ENCODE results near the gene NDRG2. TPM values are rescaled to one million over a fixed set of nuclear protein-coding genes. Genes with fewer than 3 reads are reported as not detected.
A peak's percentile ranks its signal among the peaks of the same experiment; 100 is the strongest.

Gene NDRG2
- total and polyA plus RNA-seq, 9 of the 15 experiments (the other 6 are each of a cell fraction or from before 2014, with no cell fraction given), result 10.1 to 105 (median 41.0) TPM

DNA sequence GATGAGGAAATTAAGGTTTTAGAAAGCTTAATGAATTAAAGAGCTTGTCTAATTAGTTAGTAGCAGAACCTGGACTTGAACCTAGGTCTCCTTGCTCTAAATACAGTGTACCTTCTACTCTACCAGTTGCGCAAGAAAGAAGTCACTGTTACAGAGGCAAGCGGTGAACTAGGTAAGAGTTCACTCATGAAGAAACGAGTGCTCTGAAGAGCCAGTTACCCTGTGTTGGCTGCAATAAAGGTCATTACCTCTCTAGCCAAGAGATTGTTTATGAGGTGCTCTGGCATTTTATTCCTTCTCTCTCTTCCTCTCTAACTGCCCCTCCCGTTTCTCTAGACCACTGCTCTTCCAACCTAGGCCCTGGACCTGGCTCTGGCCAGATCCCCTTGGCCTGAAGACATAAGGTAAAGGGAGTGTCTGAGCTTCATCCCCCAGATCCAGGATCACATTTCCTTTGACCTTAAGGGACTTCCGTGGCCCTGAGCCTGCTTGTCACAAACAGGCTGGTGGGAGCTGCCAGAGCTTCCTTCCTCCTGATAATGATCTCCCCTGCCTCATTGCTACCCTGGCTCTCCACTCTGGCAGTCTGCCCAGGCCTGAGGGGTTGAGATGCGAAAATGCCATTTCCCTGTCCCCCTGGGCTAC, 19.2 kb upstream of the NDRG2 start (continued):
- TF ChIP-seq, protein P1, sequence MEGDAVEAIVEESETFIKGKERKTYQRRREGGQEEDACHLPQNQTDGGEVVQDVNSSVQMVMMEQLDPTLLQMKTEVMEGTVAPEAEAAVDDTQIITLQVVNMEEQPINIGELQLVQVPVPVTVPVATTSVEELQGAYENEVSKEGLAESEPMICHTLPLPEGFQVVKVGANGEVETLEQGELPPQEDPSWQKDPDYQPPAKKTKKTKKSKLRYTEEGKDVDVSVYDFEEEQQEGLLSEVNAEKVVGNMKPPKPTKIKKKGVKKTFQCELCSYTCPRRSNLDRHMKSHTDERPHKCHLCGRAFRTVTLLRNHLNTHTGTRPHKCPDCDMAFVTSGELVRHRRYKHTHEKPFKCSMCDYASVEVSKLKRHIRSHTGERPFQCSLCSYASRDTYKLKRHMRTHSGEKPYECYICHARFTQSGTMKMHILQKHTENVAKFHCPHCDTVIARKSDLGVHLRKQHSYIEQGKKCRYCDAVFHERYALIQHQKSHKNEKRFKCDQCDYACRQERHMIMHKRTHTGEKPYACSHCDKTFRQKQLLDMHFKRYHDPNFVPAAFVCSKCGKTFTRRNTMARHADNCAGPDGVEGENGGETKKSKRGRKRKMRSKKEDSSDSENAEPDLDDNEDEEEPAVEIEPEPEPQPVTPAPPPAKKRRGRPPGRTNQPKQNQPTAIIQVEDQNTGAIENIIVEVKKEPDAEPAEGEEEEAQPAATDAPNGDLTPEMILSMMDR (IDR thresholded peaks at IDR 0.05 in 2 of 3, conservative IDR thresholded peaks at IDR 0.05 in 1 of 3; ENCODE audit: insufficient read depth in 2 of 3, low read depth in 1 of 3, low read length in 3 of 3), result no peak

GRCh38 chr14:21043387-21043973, 18.6 kb upstream of the NDRG2 start:
- Histone ChIP-seq H3K9me1 (ENCODE audit: control insufficient read depth, insufficient read depth, low read length) (no peaks in the 10 kb centered on the region), H3K4me2 (ENCODE audit: insufficient read depth, low read length) (no peak overlapping the region; the same call in 1 of the 2 replicates), H3K27ac (ENCODE audit: extremely low read depth, low read depth, low read length) (no peak overlapping the region), H4K20me1 (replicated peaks; ENCODE audit: control insufficient read depth, insufficient read depth, low read length) (no peaks in the 10 kb centered on the region), H3K4me3 (no peak overlapping the region), H3K9ac (ENCODE audit: insufficient read depth in 1 of 2, low read depth in 2 of 2, low read length in 2 of 2) (no peak overlapping the region), H3K27me3 (ENCODE audit: control insufficient read depth in 2 of 2, insufficient read depth in 2 of 2, low read length in 2 of 2) (no peaks in the 10 kb centered on the region), H2AFZ (ENCODE audit: low read depth, low read length) (peak overlapping the region; percentile 86), H3K79me2 (ENCODE audit: control insufficient read depth, insufficient read depth, low read length) (no peaks in the 10 kb centered on the region), H3K36me3 (ENCODE audit: control insufficient read depth, insufficient read depth, low read length) (no peaks in the 10 kb centered on the region), H3K4me1 (replicated peaks in 1 of 2; ENCODE audit: control insufficient read depth in 2 of 2, insufficient read depth in 2 of 2, low read length in 2 of 2) (peaks cover 5 to 21% of the 10 kb centered on the region in 2 experiments; a peak in 4 of 5 replicates), H3K9me3 (replicated peaks; ENCODE audit: control insufficient read depth, insufficient read depth, low read depth, low read length) (no peaks in the 10 kb centered on the region)
- CTCF ChIA-PET (ENCODE audit: low intra/inter-chr PET ratio), result interaction anchor here (0.9 kb wide), 1 partner anchor 29 kb away, joined by 3 read pairs; no protein-coding TSS in a partner anchor
- TF ChIP-seq SLC30A9 (CRISPR knock-in tag; IDR thresholded peaks at IDR 0.05) (no peak), CBX1 (IDR thresholded peaks at IDR 0.05; ENCODE audit: low read depth) (no peak), MCM5 (IDR thresholded peaks at IDR 0.05; ENCODE audit: low read depth) (no peak), ZNF561 (CRISPR knock-in tag; conservative IDR thresholded peaks at IDR 0.05) (no peak), BCLAF1 (IDR thresholded peaks at IDR 0.05; ENCODE audit: borderline replicate concordance in 1 of 2, control insufficient read depth in 1 of 2, low read depth in 2 of 2, low read length in 1 of 2) (no peak), BRCA1 (IDR thresholded peaks at IDR 0.05) (no peak), BRCA1 (CRISPR knock-in tag; IDR thresholded peaks at IDR 0.05) (no peak), ZNF639 (CRISPR knock-in tag; conservative IDR thresholded peaks at IDR 0.05 in 1 of 2, IDR thresholded peaks at IDR 0.05 in 1 of 2) (no peak)
- intact Hi-C loops (cut with micrococcal nuclease) (loop anchor here (5.0 kb wide), 1 partner anchor 186 kb away; no protein-coding TSS in a partner anchor), in situ Hi-C loops (cut with MboI) (no loop called here)
- FAIRE-seq, result no peak
- no peak for ATAC-seq
- no TSS peak for BruUV-seq (replicated peaks)
- DNase-seq (ENCODE audit: extremely low read depth in 1 of 4, low spot score in 3 of 4), result no peak
- 70% methylated on average over 2 of the region's 2 CpGs for WGBS (ENCODE audit: insufficient coverage, low coverage, missing lambda C conversion rate)
- POLR2A ChIA-PET, result interaction anchor here (0.7 kb wide), 1 partner anchor 28 kb away, joined by 3 read pairs; no protein-coding TSS in a partner anchor

All from K562 (cell line).